Mammary epithelial cell (primary cell): ENCODE measurements around the gene WDR11.

Experiments
- EZH2 ChIP-seq: IDR thresholded peaks from 2 replicates; pipeline ENCODE4 v1.6.1; 2012; ENCODE audit warnings: low read length, inconsistent platforms, borderline replicate concordance
- TF ChIP-seq, protein P1 (sequence below), 2 donors: IDR thresholded peaks in 1 of 2; conservative IDR thresholded peaks in 1 of 2; 2 replicates each; pipeline ENCODE4 v1.5.1; 2011 to 2012; ENCODE audit warnings: inconsistent platforms in 2 of 2, low read length in 2 of 2, mild to moderate bottlenecking in 2 of 2, control low read depth in 1 of 2, low read depth in 1 of 2; ENCODE audit not compliant: insufficient read depth in 1 of 2; ENCODE audit errors: extremely low read depth in 1 of 2

- TF ChIP-seq, protein P1, sequence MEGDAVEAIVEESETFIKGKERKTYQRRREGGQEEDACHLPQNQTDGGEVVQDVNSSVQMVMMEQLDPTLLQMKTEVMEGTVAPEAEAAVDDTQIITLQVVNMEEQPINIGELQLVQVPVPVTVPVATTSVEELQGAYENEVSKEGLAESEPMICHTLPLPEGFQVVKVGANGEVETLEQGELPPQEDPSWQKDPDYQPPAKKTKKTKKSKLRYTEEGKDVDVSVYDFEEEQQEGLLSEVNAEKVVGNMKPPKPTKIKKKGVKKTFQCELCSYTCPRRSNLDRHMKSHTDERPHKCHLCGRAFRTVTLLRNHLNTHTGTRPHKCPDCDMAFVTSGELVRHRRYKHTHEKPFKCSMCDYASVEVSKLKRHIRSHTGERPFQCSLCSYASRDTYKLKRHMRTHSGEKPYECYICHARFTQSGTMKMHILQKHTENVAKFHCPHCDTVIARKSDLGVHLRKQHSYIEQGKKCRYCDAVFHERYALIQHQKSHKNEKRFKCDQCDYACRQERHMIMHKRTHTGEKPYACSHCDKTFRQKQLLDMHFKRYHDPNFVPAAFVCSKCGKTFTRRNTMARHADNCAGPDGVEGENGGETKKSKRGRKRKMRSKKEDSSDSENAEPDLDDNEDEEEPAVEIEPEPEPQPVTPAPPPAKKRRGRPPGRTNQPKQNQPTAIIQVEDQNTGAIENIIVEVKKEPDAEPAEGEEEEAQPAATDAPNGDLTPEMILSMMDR (conservative IDR thresholded peaks at IDR 0.05 in 1 of 2, IDR thresholded peaks at IDR 0.05 in 1 of 2; ENCODE audit: extremely low read depth in 1 of 2, insufficient read depth in 1 of 2, low read depth in 1 of 2, low read length in 2 of 2): no peak
- TF ChIP-seq EZH2: no peak
Measured at GRCh38 chr10:120803972-120804371, 47.2 kb upstream of the WDR11 start.
